ENCODE measurements around the gene B9D1. TPM values are rescaled to one million over a fixed set of nuclear protein-coding genes. Genes with fewer than 3 reads are reported as not detected.

B9D1 gene
- total and polyA plus RNA-seq, 2 of the 13 experiments (the other 11 are each of a cell fraction or from before 2014, with no cell fraction given) = 27.7 to 31.1 TPM

DNA sequence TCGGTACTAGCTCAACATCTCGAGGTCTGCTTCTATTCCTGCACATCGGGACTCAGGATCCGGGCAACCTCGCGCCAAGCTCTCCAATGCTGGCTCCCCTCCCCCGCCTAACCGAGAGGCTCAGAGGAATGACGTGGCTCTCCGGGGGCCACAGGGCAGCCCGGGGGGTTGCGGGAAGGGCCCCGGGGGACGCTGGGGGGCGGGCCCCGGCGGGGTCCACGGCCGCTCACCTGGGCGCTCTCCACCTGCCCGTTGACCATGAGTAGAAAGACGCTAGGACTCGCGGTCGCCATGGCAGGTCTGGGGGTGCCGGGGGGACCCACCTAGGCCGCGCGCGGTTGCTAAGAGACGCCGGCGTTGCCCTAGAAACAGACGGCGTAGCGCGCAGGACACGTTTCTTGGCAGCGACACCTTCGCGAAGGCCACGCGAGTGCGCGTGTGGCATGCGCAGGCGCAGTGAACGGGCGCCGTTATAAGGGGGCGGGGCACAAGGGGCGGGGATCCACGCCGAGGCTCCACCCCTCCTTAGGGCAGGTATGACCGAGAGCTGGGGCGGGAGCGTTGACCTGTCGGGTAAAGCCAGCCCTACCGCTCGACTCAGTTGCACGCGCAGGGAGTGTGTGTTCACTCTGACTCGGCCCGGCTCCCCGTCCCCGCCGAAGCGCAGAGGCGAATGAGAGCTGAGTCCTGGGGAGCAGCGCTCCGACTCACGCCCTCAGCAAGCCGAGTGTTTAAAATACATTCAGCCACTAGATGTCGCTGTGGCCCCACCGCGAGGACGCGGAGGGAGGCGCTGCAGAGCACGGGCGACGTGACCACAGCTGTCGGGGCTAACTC, at the start of gene B9D1 (continued):
- TF ChIP-seq, protein P1, sequence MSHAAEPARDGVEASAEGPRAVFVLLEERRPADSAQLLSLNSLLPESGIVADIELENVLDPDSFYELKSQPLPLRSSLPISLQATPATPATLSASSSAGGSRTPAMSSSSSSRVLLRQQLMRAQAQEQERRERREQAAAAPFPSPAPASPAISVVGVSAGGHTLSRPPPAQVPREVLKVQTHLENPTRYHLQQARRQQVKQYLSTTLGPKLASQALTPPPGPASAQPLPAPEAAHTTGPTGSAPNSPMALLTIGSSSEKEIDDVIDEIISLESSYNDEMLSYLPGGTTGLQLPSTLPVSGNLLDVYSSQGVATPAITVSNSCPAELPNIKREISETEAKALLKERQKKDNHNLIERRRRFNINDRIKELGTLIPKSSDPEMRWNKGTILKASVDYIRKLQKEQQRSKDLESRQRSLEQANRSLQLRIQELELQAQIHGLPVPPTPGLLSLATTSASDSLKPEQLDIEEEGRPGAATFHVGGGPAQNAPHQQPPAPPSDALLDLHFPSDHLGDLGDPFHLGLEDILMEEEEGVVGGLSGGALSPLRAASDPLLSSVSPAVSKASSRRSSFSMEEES (CRISPR knock-in tag; IDR thresholded peaks at IDR 0.05) = 0 out of 2 replicates have a peak, but pooled peaks have one; percentile 12
- TF ChIP-seq SMC3 (IDR thresholded peaks at IDR 0.05; ENCODE audit: low read length) = peak; percentile 73; the same call in 1 of the 2 replicates
- TF ChIP-seq ZNF501 (CRISPR knock-in tag; IDR thresholded peaks at IDR 0.05) = peak; percentile 83
- 0 out of 2 replicates have a peak, but pooled peaks have one; percentile 27 for TF ChIP-seq TSC22D2 (CRISPR knock-in tag; IDR thresholded peaks at IDR 0.05; ENCODE audit: borderline replicate concordance)
- TF ChIP-seq ZNF605 (CRISPR knock-in tag; IDR thresholded peaks at IDR 0.05) = no peak; the same call in none of the 2 replicates
- TF ChIP-seq, protein P2, sequence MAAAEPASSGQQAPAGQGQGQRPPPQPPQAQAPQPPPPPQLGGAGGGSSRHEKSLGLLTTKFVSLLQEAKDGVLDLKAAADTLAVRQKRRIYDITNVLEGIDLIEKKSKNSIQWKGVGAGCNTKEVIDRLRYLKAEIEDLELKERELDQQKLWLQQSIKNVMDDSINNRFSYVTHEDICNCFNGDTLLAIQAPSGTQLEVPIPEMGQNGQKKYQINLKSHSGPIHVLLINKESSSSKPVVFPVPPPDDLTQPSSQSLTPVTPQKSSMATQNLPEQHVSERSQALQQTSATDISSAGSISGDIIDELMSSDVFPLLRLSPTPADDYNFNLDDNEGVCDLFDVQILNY (CRISPR knock-in tag; conservative IDR thresholded peaks at IDR 0.05) = no peak; the same call in 1 of the 2 replicates
- no peak for TF ChIP-seq GPN1 (CRISPR knock-in tag; IDR thresholded peaks at IDR 0.05; ENCODE audit: borderline replicate concordance)
- TF ChIP-seq ATF1 (CRISPR knock-in tag; IDR thresholded peaks at IDR 0.05) = no peak
- TF ChIP-seq ZBTB7A (CRISPR knock-in tag; IDR thresholded peaks at IDR 0.05) = 0 out of 2 replicates have a peak, but pooled peaks have one; percentile 52
- peak; percentile 93 for TF ChIP-seq RBM22 (optimal IDR thresholded peaks at IDR 0.05; ENCODE audit: low read length)
- TF ChIP-seq, protein P3, sequence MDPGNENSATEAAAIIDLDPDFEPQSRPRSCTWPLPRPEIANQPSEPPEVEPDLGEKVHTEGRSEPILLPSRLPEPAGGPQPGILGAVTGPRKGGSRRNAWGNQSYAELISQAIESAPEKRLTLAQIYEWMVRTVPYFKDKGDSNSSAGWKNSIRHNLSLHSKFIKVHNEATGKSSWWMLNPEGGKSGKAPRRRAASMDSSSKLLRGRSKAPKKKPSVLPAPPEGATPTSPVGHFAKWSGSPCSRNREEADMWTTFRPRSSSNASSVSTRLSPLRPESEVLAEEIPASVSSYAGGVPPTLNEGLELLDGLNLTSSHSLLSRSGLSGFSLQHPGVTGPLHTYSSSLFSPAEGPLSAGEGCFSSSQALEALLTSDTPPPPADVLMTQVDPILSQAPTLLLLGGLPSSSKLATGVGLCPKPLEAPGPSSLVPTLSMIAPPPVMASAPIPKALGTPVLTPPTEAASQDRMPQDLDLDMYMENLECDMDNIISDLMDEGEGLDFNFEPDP (CRISPR knock-in tag; conservative IDR thresholded peaks at IDR 0.05) = no peak
- TF ChIP-seq TAF15 (IDR thresholded peaks at IDR 0.05; ENCODE audit: low read depth, low read length, poor library complexity, severe bottlenecking) = no peak
- TF ChIP-seq SCMH1 (CRISPR knock-in tag; IDR thresholded peaks at IDR 0.05; ENCODE audit: borderline replicate concordance) = no peak
- no peak for TF ChIP-seq THYN1 (CRISPR knock-in tag; IDR thresholded peaks at IDR 0.05; ENCODE audit: borderline replicate concordance, low read depth)
- no peak for TF ChIP-seq ZNF850 (CRISPR knock-in tag; conservative IDR thresholded peaks at IDR 0.05)
- TF ChIP-seq ZNF839 (CRISPR knock-in tag; IDR thresholded peaks at IDR 0.05; ENCODE audit: borderline replicate concordance) = no peak
- no peak; the same call in 1 of the 2 replicates for TF ChIP-seq TP53 (CRISPR knock-in tag; conservative IDR thresholded peaks at IDR 0.05)
- no peak; the same call in 1 of the 2 replicates for TF ChIP-seq FOXK1 (CRISPR knock-in tag; IDR thresholded peaks at IDR 0.05; ENCODE audit: borderline replicate concordance, low read depth)
- no peak for TF ChIP-seq ZNF569 (CRISPR knock-in tag; IDR thresholded peaks at IDR 0.05; ENCODE audit: borderline replicate concordance)
- TF ChIP-seq, protein P4, sequence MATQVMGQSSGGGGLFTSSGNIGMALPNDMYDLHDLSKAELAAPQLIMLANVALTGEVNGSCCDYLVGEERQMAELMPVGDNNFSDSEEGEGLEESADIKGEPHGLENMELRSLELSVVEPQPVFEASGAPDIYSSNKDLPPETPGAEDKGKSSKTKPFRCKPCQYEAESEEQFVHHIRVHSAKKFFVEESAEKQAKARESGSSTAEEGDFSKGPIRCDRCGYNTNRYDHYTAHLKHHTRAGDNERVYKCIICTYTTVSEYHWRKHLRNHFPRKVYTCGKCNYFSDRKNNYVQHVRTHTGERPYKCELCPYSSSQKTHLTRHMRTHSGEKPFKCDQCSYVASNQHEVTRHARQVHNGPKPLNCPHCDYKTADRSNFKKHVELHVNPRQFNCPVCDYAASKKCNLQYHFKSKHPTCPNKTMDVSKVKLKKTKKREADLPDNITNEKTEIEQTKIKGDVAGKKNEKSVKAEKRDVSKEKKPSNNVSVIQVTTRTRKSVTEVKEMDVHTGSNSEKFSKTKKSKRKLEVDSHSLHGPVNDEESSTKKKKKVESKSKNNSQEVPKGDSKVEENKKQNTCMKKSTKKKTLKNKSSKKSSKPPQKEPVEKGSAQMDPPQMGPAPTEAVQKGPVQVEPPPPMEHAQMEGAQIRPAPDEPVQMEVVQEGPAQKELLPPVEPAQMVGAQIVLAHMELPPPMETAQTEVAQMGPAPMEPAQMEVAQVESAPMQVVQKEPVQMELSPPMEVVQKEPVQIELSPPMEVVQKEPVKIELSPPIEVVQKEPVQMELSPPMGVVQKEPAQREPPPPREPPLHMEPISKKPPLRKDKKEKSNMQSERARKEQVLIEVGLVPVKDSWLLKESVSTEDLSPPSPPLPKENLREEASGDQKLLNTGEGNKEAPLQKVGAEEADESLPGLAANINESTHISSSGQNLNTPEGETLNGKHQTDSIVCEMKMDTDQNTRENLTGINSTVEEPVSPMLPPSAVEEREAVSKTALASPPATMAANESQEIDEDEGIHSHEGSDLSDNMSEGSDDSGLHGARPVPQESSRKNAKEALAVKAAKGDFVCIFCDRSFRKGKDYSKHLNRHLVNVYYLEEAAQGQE (IDR thresholded peaks at IDR 0.05; ENCODE audit: borderline replicate concordance in 1 of 2, low read depth in 1 of 2, low read length in 2 of 2) = no peak
- peak; percentile 78 for TF ChIP-seq REPIN1 (CRISPR knock-in tag; IDR thresholded peaks at IDR 0.05; ENCODE audit: borderline replicate concordance, low read depth)
